GM12874 (cell line): ENCODE measurements around the gene ATP6V0A4.

ENCODE experiments used
- TF ChIP-seq, protein P1 (sequence below): IDR thresholded peaks from 2 replicates; pipeline ENCODE4 v1.5.1; 2011; ENCODE audit warnings: low read depth, mild to moderate bottlenecking, control low read depth, low read length, moderate library complexity; ENCODE audit not compliant: insufficient read depth

Gene ATP6V0A4

DNA sequence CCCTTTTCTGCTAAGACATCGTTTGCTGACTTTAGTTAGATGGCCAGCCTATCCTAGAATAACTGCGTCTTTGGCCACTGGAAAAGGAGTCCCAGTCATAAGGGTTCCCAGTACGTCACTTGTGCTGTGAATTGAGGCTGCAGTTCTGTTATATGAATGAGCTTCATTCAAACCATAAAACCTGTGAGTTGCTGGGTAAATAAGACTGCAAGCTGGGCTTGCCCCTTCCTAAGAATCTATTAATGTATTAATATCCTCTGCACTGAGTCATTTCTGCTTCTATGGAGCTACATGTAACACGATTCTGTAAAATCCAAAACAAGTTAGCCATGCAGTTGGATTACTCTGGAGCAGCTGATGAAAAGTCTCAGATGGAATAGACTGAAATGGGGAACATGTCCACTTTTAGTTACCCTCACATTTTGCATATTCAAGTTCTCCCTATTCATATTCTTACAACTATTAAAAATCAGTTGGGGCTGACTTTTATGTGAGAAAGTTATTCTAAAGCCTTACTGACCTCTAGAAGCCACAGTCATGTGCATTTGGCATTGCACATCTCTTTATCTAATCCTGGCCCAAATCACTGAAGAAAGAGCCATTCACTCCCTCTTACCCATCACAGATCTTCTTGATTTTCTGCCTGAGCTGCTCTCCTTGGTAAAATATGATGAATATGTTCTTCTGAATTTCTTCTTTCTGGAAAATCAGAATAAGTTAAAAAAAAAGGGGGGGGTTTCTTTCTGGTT is 42.0 kb downstream of the ATP6V0A4 start:
- TF ChIP-seq, protein P1, sequence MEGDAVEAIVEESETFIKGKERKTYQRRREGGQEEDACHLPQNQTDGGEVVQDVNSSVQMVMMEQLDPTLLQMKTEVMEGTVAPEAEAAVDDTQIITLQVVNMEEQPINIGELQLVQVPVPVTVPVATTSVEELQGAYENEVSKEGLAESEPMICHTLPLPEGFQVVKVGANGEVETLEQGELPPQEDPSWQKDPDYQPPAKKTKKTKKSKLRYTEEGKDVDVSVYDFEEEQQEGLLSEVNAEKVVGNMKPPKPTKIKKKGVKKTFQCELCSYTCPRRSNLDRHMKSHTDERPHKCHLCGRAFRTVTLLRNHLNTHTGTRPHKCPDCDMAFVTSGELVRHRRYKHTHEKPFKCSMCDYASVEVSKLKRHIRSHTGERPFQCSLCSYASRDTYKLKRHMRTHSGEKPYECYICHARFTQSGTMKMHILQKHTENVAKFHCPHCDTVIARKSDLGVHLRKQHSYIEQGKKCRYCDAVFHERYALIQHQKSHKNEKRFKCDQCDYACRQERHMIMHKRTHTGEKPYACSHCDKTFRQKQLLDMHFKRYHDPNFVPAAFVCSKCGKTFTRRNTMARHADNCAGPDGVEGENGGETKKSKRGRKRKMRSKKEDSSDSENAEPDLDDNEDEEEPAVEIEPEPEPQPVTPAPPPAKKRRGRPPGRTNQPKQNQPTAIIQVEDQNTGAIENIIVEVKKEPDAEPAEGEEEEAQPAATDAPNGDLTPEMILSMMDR, result no peak

- TF ChIP-seq, protein P1, result no peak
Observed at GRCh38 chr7:138755331-138755747, 42.7 kb downstream of the ATP6V0A4 start.

- TF ChIP-seq, protein P1, result no peak
Observed at GRCh38 chr7:138753610-138754009, 44.4 kb downstream of the ATP6V0A4 start.

GRCh38 chr7:138753150-138753518 is 44.9 kb downstream of the ATP6V0A4 start:
- TF ChIP-seq, protein P1, result no peak

DNA sequence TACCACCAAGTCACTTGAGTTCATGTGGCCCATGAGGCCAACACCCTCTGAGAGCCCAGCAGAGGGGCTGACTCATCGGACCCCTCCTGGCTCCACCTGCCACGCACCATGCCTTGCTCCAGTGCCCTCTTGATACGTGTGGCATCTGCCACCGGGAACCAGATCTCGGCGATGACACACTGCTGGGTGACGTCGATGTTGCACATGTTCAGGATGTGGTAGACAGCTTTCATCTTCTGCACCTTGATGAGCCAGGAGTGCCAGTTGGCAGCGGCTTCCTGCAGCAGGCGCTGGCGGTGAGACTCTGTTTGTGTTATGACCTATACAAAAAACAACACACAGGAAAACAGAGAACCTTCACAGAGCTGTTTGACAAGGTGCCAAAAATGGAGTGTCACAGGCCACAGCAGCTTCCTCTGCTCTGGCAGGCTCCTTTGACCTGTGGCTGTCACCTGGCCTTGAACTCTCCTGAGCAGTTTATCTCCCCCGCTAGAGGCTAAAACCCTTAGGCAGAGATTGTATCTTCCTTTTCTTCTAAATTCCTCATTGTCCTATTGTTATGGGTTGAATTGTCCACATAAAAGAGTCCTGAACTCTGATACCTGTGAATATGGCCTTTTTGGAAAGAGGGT is 45.4 kb downstream of the ATP6V0A4 start:
- TF ChIP-seq, protein P1, result no peak

GRCh38 chr7:138750901-138751464 is 47.0 kb downstream of the ATP6V0A4 start:
- TF ChIP-seq, protein P1, result no peak

DNA sequence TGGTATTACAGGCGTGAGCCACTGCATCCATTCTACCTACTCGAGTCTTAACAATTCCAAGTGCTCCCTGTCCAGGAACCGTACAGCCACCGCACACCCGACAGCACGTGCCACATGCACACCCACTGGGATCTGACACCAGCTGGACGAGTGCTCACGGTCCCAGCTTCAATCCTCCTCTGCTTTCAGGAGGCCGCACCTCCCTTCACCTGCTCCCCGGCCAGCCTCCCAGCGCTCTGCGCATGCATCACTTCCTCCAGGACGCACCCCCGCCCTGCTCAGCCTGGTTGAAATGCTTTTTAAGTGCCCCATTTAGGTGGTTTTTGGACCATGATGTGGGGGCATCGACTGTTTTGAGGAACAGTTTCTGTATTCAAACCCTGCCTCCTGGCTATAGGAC is 47.5 kb downstream of the ATP6V0A4 start:
- TF ChIP-seq, protein P1, result no peak
